ENCODE measurements around the gene IL15RA.

IL15RA gene

DNA sequence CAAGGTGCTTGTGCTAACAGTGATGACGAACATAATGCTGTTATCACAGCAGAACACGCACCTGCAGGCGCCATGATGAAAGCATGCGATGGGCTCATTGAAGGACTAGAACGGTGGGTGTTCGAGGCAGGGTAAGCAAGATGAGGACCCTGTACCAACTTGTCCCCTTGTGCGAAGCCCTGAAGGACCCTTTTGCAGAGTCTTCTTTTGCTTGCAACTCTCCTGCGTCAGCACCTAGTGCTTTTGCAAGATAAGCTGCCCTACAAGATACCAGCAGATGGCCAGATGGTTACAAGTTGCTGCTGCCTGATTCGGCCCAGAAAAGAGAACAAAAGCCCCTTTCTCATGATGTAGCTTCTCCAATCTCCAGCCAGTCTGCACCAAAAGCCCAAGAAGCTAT is 4.2 kb upstream of the IL15RA start:
- DNase-seq (ENCODE audit: extremely low read depth, insufficient read length): no peak

GRCh38 chr10:5978230-5978489 is 817 bp upstream of the IL15RA start:
- no peaks in the 10 kb centered on the region for H3K36me3 ChIP-seq (ENCODE audit: control insufficient read depth, insufficient read depth, low read length)

More for the DNA sequence above, 4.2 kb upstream of the IL15RA start:
- Histone ChIP-seq H3K36me3 (ENCODE audit: control insufficient read depth, insufficient read depth, low read length) (no peaks in the 10 kb centered on the region), H3K27me3 (replicated peaks; ENCODE audit: control insufficient read depth, insufficient read depth, low read length) (no peaks in the 10 kb centered on the region; the same call in 1 of the 2 replicates), H3K4me3 (replicated peaks; ENCODE audit: low read depth, low read length) (no peak overlapping the region)
- TF ChIP-seq, protein P1, sequence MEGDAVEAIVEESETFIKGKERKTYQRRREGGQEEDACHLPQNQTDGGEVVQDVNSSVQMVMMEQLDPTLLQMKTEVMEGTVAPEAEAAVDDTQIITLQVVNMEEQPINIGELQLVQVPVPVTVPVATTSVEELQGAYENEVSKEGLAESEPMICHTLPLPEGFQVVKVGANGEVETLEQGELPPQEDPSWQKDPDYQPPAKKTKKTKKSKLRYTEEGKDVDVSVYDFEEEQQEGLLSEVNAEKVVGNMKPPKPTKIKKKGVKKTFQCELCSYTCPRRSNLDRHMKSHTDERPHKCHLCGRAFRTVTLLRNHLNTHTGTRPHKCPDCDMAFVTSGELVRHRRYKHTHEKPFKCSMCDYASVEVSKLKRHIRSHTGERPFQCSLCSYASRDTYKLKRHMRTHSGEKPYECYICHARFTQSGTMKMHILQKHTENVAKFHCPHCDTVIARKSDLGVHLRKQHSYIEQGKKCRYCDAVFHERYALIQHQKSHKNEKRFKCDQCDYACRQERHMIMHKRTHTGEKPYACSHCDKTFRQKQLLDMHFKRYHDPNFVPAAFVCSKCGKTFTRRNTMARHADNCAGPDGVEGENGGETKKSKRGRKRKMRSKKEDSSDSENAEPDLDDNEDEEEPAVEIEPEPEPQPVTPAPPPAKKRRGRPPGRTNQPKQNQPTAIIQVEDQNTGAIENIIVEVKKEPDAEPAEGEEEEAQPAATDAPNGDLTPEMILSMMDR (IDR thresholded peaks at IDR 0.05; ENCODE audit: insufficient read depth, low read length, poor library complexity, severe bottlenecking): no peak

DNA sequence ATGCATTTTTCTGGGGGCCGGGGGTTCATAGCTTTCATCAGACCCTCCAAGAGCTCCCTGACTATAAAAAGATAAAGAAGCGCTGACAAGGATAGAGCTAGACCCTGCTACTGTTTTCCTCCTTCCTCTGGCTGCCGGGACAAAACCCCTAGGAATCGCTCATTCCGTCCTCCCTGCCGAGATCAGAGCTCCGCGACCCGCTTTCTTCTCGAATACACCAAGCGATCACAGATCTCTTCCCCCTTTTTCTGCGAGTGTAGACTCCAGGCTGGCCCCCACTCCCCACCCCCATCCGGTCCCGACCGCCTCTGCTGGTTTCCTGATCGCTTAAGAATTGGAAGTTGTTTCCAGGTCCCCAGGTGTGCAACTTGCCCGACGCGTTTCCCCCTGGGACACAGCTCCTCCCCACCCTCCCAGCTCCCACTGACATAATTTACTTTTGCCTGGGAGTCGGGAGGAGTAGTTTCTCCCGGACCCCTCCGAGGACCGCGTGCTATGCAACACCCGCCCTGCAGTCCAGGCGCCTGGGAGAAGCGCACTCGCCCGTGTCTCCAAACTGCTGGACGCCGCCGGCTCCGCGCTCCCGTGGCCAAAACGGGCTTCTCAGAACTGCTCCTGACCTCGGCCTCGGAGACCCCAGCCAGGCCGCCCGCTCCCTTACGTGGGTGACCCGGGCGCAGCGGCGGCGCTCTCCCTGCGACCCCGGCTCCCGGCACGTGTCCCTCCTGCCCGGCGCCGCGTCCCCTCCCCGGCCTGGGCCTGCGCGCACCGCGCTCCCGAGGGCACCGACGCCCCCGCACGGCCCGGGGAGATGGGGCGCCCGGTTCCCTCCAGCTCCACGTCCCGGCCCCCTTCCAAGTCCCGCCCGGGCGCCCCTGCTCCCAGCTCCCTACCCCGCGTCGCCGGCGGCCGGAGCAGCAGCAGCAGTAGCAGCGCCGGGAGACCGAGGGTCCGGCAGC is 552 bp downstream of the IL15RA start:
- DNase-seq (ENCODE audit: extremely low read depth, insufficient read length): peak; percentile 72

More at GRCh38 chr10:5978230-5978489, 817 bp upstream of the IL15RA start:
- Histone ChIP-seq H3K4me3 (replicated peaks; ENCODE audit: low read depth, low read length) (peak overlapping the region; percentile 94), H3K27me3 (replicated peaks; ENCODE audit: control insufficient read depth, insufficient read depth, low read length) (no peaks in the 10 kb centered on the region)
- TF ChIP-seq, protein P1 (IDR thresholded peaks at IDR 0.05; ENCODE audit: insufficient read depth, low read length, poor library complexity, severe bottlenecking): no peak
- DNase-seq (ENCODE audit: extremely low read depth, insufficient read length): no peak

GRCh38 chr10:5975641-5976473 is 1.5 kb downstream of the IL15RA start:
- Histone ChIP-seq H3K4me3 (replicated peaks; ENCODE audit: low read depth, low read length) (peak overlapping the region; percentile 94), H3K27me3 (replicated peaks; ENCODE audit: control insufficient read depth, insufficient read depth, low read length) (no peaks in the 10 kb centered on the region), H3K36me3 (ENCODE audit: control insufficient read depth, insufficient read depth, low read length) (no peaks in the 10 kb centered on the region)
- TF ChIP-seq, protein P1 (IDR thresholded peaks at IDR 0.05; ENCODE audit: insufficient read depth, low read length, poor library complexity, severe bottlenecking): no peak
- DNase-seq (ENCODE audit: extremely low read depth, insufficient read length): peak; percentile 78

More for the DNA sequence above, 552 bp downstream of the IL15RA start:
- H3K27me3 ChIP-seq (replicated peaks; ENCODE audit: control insufficient read depth, insufficient read depth, low read length): no peaks in the 10 kb centered on the region
- TF ChIP-seq, protein P1 (IDR thresholded peaks at IDR 0.05; ENCODE audit: insufficient read depth, low read length, poor library complexity, severe bottlenecking): no peak
- peak overlapping the region; percentile 94 for H3K4me3 ChIP-seq (replicated peaks; ENCODE audit: low read depth, low read length)
- no peaks in the 10 kb centered on the region for H3K36me3 ChIP-seq (ENCODE audit: control insufficient read depth, insufficient read depth, low read length)

- Histone ChIP-seq H3K4me3 (replicated peaks; ENCODE audit: low read depth, low read length) (no peak overlapping the region), H3K27me3 (replicated peaks; ENCODE audit: control insufficient read depth, insufficient read depth, low read length) (no peaks in the 10 kb centered on the region), H3K36me3 (ENCODE audit: control insufficient read depth, insufficient read depth, low read length) (no peaks in the 10 kb centered on the region; the same call in 1 of the 2 replicates)
- TF ChIP-seq, protein P1 (IDR thresholded peaks at IDR 0.05; ENCODE audit: insufficient read depth, low read length, poor library complexity, severe bottlenecking): no peak
- DNase-seq (ENCODE audit: extremely low read depth, insufficient read length): no peak
Measured at GRCh38 chr10:5973069-5973468, 4.3 kb downstream of the IL15RA start.

All from GM06990 (cell line).